Testis (tissue), 3 donors: Measurements from ENCODE around the gene PON1. TPM values are rescaled to one million over a fixed set of nuclear protein-coding genes. Genes with fewer than 3 reads are reported as not detected.

Experiments
- DNase-seq: peaks from one replicate; pipeline ENCODE4 v3.0.0-alpha.2; 2019
- H3K27ac ChIP-seq, 2 donors: fragments of 200-600 bp; sonication (generic); one replicate each; pipeline ENCODE4 v1.5.1; 2019
- H3K27me3 ChIP-seq: fragments of 200-600 bp; sonication (generic); one replicate; pipeline ENCODE4 v1.5.1; 2019
- H3K36me3 ChIP-seq: fragments of 200-600 bp; sonication (generic); one replicate; pipeline ENCODE4 v1.5.1; 2017; ENCODE audit warnings: low read depth; ENCODE audit errors: missing control alignments
- H3K4me1 ChIP-seq: fragments of 200-600 bp; sonication (generic); one replicate; pipeline ENCODE4 v1.5.1; 2019
- H3K4me3 ChIP-seq, 2 donors: fragments of 200-600 bp; sonication (generic); one replicate each; pipeline ENCODE4 v1.5.1; 2017 to 2019
- H3K9me3 ChIP-seq: fragments of 200-600 bp; sonication (generic); one replicate; pipeline ENCODE4 v1.5.1; 2017
- POLR2A ChIP-seq: fragments of 450-650 bp; IDR thresholded peaks from one replicate; pipeline ENCODE4 v1.6.1; 2017; ENCODE audit warnings: antibody characterized with exemption, mild to moderate bottlenecking, moderate library complexity
- WGBS, 2 donors: methylation state at CpG; one replicate each; pipeline ENCODE4 v1.1.5; 2018; 5-methylcytosine and 5-hydroxymethylcytosine counted together
- intact Hi-C: fragments of 100-400 bp; cut with DNase I; formaldehyde crosslinking; loops from one replicate; pipeline ENCODE4 v1.15.1; 2023; ENCODE audit warnings: low total_unique reads
- polyA plus RNA-seq: library from polyadenylated mRNA; stranded (reverse); fragments of 350-450 nt; fragmentation: Illumina TruSeq; extraction: RNeasy Lipid Tissue Mini Kit (QIAGEN cat#74804); gene quantifications from one replicate; pipeline ENCODE4 v1.2.3, GENCODE V29; 2014; ENCODE audit warnings: low read depth, low replicate concordance; ENCODE audit not compliant: insufficient read depth
- total RNA-seq, 2 donors: library from RNA; depleted of rRNA; stranded (reverse); fragments of >200 nt; gene quantifications; one replicate each; pipeline ENCODE4 v1.2.3, GENCODE V29; 2016
- TF ChIP-seq, protein P1 (sequence below), 3 experiments: fragments of 450-650 bp in 2 of 3; fragments of 200-600 bp in 1 of 3; sonication (generic) in 1 of 3; IDR thresholded peaks; one replicate each; pipeline ENCODE4 v1.5.1; 2016 to 2019; ENCODE audit warnings: antibody characterized with exemption in 3 of 3, mild to moderate bottlenecking in 2 of 3, moderate library complexity in 1 of 3

Gene PON1
- total and polyA plus RNA-seq, 3 donors from 2014 or later: 0.12 to 1.2 (median 0.61) TPM

- Histone ChIP-seq H3K4me3 (no peak overlapping the region), H3K27me3 (no peaks in the 10 kb centered on the region), H3K36me3 (no peaks in the 10 kb centered on the region), H3K4me1 (no peaks in the 10 kb centered on the region), H3K27ac (no peak overlapping the region), H3K9me3 (no peaks in the 10 kb centered on the region)
- DNase-seq: no peak
- WGBS, 2 donors: 47 to 55% methylated on average over 9 of the region's 9 CpGs
- TF ChIP-seq, protein P1, sequence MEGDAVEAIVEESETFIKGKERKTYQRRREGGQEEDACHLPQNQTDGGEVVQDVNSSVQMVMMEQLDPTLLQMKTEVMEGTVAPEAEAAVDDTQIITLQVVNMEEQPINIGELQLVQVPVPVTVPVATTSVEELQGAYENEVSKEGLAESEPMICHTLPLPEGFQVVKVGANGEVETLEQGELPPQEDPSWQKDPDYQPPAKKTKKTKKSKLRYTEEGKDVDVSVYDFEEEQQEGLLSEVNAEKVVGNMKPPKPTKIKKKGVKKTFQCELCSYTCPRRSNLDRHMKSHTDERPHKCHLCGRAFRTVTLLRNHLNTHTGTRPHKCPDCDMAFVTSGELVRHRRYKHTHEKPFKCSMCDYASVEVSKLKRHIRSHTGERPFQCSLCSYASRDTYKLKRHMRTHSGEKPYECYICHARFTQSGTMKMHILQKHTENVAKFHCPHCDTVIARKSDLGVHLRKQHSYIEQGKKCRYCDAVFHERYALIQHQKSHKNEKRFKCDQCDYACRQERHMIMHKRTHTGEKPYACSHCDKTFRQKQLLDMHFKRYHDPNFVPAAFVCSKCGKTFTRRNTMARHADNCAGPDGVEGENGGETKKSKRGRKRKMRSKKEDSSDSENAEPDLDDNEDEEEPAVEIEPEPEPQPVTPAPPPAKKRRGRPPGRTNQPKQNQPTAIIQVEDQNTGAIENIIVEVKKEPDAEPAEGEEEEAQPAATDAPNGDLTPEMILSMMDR (IDR thresholded peaks at IDR 0.05): no peak
- no peak for TF ChIP-seq POLR2A
- intact Hi-C loops: no loop called here
Observed at GRCh38 chr7:95303013-95303905, 21.1 kb downstream of the PON1 start.

DNA sequence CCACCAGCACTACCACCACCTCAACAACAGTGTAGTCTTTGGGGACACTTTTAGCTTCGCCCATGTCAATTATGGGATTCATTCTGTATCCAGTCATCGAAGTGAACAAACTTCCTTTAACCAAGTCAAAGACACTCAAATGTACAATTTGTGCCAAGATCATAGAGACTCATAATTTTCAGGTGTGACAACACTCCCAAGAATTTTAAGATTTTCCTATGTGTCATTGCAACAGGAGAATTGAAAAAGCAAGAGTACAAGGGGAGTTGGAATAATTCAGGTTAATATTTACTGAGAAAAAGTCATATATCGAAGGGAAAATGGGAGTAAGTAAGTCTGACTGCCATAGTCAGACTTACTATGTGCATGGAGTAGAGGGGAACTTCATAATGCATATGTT lies 26.2 kb downstream of the PON1 start:
- H3K27ac ChIP-seq: no peak overlapping the region
- H3K36me3 ChIP-seq: no peaks in the 10 kb centered on the region
- no peaks in the 10 kb centered on the region for H3K4me1 ChIP-seq
- no peak overlapping the region for H3K4me3 ChIP-seq
- intact Hi-C loops: no loop called here
- H3K27me3 ChIP-seq: no peaks in the 10 kb centered on the region
- DNase-seq: no peak
- TF ChIP-seq POLR2A: no peak
- TF ChIP-seq, protein P1 (IDR thresholded peaks at IDR 0.05): no peak
- WGBS, 2 donors: 89 to 91% methylated on average over 3 of the region's 3 CpGs
- no peaks in the 10 kb centered on the region for H3K9me3 ChIP-seq

- Histone ChIP-seq H3K4me1 (peaks cover 3% of the 10 kb centered on the region), H3K9me3 (no peaks in the 10 kb centered on the region), H3K27ac (no peak overlapping the region), H3K36me3 (no peaks in the 10 kb centered on the region), H3K4me3 (no peak overlapping the region), H3K27me3 (no peaks in the 10 kb centered on the region)
- 41 to 77% methylated on average over 1 of the region's 1 CpG for whole genome bisulfite sequencing, 2 donors
- TF ChIP-seq, protein P1 (IDR thresholded peaks at IDR 0.05): no peak
- TF ChIP-seq POLR2A: no peak
- intact Hi-C loops: no loop called here
- DNase-seq: no peak
Observed at GRCh38 chr7:95297041-95297440, 27.3 kb downstream of the PON1 start.

- no peak for TF ChIP-seq POLR2A
- TF ChIP-seq, protein P1 (IDR thresholded peaks at IDR 0.05): no peak
- no peaks in the 10 kb centered on the region for H3K36me3 ChIP-seq
- no peaks in the 10 kb centered on the region for H3K27me3 ChIP-seq
- intact Hi-C loops: no loop called here
- no peak for DNase-seq
- WGBS, 2 donors: 73 to 91% methylated on average over 6 of the region's 6 CpGs
- H3K27ac ChIP-seq: no peak overlapping the region
- H3K9me3 ChIP-seq: no peaks in the 10 kb centered on the region
- H3K4me1 ChIP-seq: peaks cover 3% of the 10 kb centered on the region
- no peak overlapping the region for H3K4me3 ChIP-seq
Observed at GRCh38 chr7:95296456-95296855, 27.9 kb downstream of the PON1 start.

GRCh38 chr7:95295397-95295796 lies 28.9 kb downstream of the PON1 start:
- intact Hi-C loops: no loop called here
- H3K4me1 ChIP-seq: peaks cover 3% of the 10 kb centered on the region
- no peak for DNase-seq
- H3K9me3 ChIP-seq: no peaks in the 10 kb centered on the region
- H3K27ac ChIP-seq: no peak overlapping the region
- H3K27me3 ChIP-seq: no peaks in the 10 kb centered on the region
- H3K36me3 ChIP-seq: no peaks in the 10 kb centered on the region
- TF ChIP-seq POLR2A: no peak
- TF ChIP-seq, protein P1 (IDR thresholded peaks at IDR 0.05): no peak
- no peak overlapping the region for H3K4me3 ChIP-seq
